Stimulated activated CD8-positive, alpha-beta memory T cell treated with anti-CD3 and anti-CD28 coated beads, Interleukin-4, amount 100 ng/mL, for 4 hours (primary cell): ENCODE results near the gene HRH3.

Experiments
- DNase-seq, 2 donors: peaks; one replicate each; pipeline ENCODE4 v3.0.0-alpha.2; 2020; ENCODE audit warnings: low read depth in 2 of 2, low spot score in 1 of 2

The HRH3 gene

DNA sequence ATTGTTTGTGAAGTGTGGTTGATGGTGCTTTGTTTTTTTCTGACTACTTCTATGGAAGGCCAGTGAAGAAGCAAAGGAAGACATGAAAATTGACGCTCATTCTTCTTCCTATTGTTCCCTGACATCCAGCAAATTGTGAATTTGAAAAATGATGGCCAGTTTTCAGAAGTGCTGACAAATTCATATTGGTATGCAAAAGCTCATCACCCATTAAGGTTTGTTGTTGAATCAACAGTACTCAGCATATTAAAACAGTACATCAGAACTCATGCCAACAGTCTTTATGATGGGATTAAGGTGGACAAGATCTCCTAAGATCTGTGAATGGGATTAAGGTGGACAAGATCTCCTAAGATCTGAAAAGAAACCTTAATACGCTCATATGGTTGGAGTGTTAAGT lies 38.3 kb downstream of the HRH3 start:
- DNase-seq, result no peak

DNA sequence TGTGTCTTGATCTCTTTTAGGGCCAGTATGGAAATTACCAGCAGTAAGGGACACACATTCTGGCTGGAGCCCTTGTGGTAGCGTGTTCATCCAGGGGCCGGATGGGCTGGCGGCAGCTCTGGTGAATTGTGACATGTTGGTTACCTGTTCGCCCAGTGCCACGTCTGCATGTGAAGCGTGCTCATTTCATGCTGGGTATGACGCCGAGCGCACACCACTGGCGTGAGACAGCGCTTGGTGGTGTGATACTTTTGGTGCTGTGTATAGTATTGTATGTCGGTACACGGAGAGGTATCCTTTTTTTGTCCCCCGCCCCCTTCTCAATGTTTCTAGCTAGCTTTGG lies 40.9 kb downstream of the HRH3 start:
- no peak for DNase-seq

DNA sequence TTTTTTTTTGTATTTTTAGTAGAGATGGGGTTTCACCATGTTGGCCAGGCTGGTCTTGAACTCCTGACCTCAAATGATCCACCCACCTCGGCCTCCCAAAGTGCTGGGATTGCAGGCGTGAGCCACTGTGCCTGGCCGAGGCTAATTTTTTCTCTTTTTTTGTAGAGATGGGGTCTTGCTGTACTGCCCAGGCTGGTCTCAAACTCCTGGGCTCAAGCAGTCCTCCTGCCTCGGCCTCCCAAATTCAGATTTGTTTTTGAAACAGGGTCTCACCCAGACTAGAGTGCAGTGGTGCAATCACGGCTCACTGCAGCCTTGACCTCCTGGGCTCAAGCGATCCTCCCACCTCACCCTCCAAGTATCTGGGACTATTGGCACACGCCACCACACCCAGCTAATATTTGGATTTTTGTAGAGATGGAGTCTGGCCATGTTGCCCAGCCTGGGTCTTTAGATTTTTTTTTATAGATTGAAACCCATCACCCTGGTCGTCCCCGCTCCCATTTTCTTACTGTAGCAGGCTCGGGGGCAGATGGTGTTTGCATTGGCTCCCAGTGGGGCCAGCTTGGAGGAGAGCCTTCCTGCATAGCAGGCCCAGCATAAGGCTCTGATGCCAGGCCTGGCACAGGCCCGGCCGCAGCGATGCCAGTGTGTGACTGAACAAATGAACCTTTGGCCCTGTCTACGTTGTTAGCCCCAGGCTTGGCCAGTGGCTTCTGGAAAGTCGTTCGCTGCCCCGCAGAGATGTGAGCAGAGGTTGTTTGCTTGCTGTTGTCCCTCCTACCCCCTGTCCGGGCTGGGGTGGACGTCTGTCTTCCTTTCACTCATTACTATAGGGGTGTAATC lies 41.5 kb downstream of the HRH3 start:
- no peak for DNase-seq

DNA sequence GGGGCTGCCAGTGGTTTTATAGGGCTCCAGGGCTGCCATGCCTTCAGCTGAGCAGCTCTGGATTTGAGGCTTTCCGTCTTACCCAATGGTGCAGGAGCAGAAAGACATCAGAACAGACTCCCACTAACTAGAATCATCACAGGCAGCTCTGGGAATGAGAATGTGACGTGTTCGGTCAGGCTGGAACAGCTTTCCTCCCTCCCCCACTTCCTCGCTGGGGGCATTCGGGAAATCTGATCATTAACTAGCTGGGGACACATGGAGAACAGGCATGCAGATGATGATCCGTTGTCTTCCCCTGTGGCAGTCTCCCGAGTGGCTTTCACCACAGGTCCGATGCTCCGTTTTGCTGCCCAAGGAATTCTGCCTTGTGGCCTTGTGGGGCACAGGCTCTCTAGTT lies 42.8 kb downstream of the HRH3 start:
- no peak for DNase-seq

DNA sequence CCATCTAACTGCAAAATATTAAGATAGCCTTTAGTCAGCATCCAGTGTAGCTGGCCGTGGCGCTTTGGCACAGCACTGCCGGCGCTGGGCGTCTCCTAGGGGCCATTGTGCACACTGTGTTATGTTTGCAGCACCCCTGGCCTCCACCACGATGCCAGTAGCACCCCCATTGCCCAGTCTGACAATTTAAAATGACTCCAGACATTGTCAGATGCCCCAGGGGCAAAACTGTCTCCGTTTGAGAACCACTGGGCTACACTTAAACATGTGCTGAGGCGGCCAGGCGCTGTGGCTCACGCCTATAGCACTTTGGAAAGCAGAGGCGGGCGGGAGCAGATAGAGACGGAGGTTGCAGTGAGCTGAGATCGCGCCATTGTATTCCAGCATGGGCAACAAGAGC lies 43.2 kb downstream of the HRH3 start:
- DNase-seq, result no peak

DNA sequence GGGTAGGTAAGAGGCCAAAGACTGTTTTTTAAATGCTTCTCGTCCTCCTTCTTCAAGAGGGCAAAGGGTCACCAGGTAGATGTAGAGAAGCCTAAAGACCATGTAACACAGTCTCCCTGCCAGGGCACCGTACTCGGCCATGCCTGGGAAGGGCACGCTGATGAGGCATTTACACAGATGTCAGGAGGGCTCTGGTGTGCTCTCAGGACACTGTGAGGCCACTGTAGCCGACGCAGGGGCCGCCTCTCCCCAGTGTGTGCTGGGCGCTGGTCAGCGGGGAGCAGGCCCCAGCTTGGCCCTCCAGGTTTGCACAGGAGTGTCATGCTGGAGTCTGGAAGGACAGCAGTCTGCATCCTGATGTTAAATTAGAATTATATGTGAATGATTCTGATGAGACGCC lies 44.4 kb downstream of the HRH3 start:
- DNase-seq, result no peak

DNA sequence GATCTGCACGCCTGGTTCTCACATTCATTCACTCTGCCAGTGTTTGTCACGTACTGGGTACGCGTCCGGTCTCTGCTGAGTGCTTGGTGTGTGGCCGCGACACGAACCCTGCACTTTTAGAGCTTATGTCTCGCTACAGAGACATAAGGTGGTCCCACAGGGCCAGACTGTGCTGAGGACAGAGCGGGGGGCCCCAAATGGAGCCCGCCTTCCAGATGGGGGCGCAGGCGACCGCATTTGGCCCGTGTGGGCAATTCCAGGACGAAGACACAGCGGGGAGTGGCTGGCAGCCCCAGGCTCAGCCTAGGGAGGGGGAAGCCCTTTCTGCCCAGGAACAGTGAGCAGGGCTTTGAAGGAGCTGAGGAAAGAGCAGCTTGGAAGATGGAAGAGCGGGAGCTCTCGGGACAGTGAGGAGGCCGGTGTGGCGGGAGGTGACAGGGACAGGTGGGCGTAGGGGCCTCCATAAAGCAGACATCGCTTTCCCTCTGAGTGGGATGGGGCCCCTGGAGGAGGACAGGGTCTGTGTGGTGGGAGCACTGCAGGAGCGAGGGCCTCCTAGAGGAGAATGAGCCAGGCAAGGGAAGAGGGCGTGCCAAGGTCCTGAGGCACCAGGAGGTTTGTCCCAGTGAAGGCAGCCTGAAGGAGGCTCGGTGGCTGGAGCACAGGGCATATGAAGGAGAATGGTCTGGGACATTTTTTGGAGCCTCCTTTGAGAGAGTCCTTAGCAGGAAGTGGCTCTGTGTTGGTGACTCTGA lies 45.0 kb downstream of the HRH3 start:
- no peak for DNase-seq

- no peak for DNase-seq
These were observed 45.9 kb downstream of the HRH3 start for GRCh38 chr20:62174021-62174804.

DNA sequence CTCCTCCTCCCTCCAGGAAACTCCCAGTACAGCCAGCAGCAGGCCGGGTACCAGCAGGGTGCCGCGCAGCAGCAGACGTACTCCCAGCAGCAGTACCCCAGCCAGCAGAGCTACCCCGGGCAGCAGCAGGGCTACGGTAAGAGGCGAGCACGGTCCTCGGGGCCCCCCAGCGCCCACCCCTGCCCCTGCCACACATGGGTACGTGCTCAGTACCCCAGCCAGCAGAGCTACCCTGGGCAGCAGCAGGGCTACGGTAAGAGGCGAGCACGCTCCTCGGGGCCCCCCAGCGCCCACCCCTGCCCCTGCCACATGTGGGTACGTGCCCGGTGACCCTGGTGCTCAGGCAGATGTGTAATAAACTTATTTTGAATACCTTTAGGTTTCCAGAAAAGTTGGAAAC lies 47.4 kb downstream of the HRH3 start:
- no peak for DNase-seq

GRCh38 chr20:62171245-62171644 lies 48.8 kb downstream of the HRH3 start:
- no peak for DNase-seq

GRCh38 chr20:62170536-62170935 lies 49.5 kb downstream of the HRH3 start:
- no peak for DNase-seq

GRCh38 chr20:62168890-62169435 lies 51.1 kb downstream of the HRH3 start:
- no peak for DNase-seq

- no peak for DNase-seq
These were observed 52.0 kb downstream of the HRH3 start for GRCh38 chr20:62168061-62168460.

DNA sequence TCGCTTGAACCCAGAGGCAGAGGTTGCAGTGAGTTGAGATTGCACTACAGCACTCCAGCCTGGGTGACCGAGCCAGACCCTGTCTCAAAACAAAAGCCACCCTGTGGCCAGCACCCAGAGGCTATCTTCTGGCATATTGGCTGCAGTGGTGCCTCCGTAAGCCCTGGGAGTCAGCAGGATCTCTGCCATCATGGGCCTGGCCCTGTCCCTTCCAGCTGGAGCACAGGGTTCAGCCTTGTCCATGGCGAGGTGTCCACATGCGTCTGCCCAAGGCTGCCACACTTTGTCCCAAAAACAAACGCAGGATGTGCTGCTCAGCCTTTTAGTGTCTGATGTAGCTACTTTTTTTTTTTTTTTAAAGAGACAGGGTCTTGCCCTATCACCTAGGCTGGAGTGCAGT lies 52.6 kb downstream of the HRH3 start:
- DNase-seq, result no peak

GRCh38 chr20:62165762-62166399 lies 54.2 kb downstream of the HRH3 start:
- DNase-seq, result no peak
